Measurements from ENCODE around the gene EDRF1.

EDRF1 gene

GRCh38 chr10:125727436-125727835 lies 7.9 kb downstream of the EDRF1 start:
- Histone ChIP-seq H3K27ac (ENCODE audit: low read depth in 2 of 2, low read length in 2 of 2) (no peak overlapping the region), H3K9ac (ENCODE audit: low read depth in 1 of 2, low read length in 2 of 2) (no peak overlapping the region), H3K9me3 (ENCODE audit: control insufficient read depth in 2 of 2, low read length in 2 of 2) (no peaks in the 10 kb centered on the region), H3K4me1 (ENCODE audit: control insufficient read depth in 2 of 2, insufficient read depth in 2 of 2, low read length in 2 of 2) (peaks cover 0 to 14% of the 10 kb centered on the region in 2 donors), H3K27me3 (ENCODE audit: control insufficient read depth in 2 of 2, insufficient read depth in 2 of 2, low read length in 2 of 2) (no peaks in the 10 kb centered on the region), H3K4me3 (ENCODE audit: low read length in 2 of 2) (no peak overlapping the region), H3K36me3 (ENCODE audit: control insufficient read depth in 2 of 2, insufficient read depth in 2 of 2, low read length in 2 of 2) (peaks cover 79 to 85% of the 10 kb centered on the region in 2 donors)

GRCh38 chr10:125734148-125734547 lies 14.6 kb downstream of the EDRF1 start:
- Histone ChIP-seq H3K4me3 (ENCODE audit: low read length in 2 of 2) (no peak overlapping the region), H3K27me3 (ENCODE audit: control insufficient read depth in 2 of 2, insufficient read depth in 2 of 2, low read length in 2 of 2) (no peaks in the 10 kb centered on the region), H3K27ac (ENCODE audit: low read depth in 2 of 2, low read length in 2 of 2) (no peak overlapping the region), H3K4me1 (ENCODE audit: control insufficient read depth in 2 of 2, insufficient read depth in 2 of 2, low read length in 2 of 2) (no peaks in the 10 kb centered on the region), H3K9ac (ENCODE audit: low read depth in 1 of 2, low read length in 2 of 2) (no peak overlapping the region), H3K36me3 (ENCODE audit: control insufficient read depth in 2 of 2, insufficient read depth in 2 of 2, low read length in 2 of 2) (peaks cover 84 to 90% of the 10 kb centered on the region in 2 donors), H3K9me3 (ENCODE audit: control insufficient read depth in 2 of 2, low read length in 2 of 2) (no peaks in the 10 kb centered on the region)

DNA sequence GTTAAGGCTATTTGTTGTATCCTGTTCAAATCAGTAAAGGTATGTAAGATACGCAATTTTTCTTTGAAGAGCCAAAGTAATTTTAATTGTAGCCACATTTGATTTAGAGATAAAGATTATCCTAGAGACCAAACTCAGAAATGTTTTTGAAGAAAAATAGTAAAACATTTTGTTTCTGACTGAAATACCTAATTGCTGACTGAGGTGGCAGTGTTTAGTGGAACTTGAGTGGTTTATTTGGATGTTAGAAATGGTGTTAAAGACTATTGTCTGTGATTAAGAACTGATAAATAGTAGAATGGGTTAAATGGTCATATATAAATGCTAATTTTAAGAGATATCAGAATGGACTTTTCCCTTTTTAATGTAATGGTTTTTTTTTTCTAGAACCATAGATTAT lies 15.3 kb downstream of the EDRF1 start:
- no peaks in the 10 kb centered on the region for H3K9me3 ChIP-seq (ENCODE audit: control insufficient read depth in 2 of 2, low read length in 2 of 2)
- no peak overlapping the region for H3K27ac ChIP-seq (ENCODE audit: low read depth in 2 of 2, low read length in 2 of 2)
- H3K4me3 ChIP-seq (ENCODE audit: low read length in 2 of 2): no peak overlapping the region
- H3K27me3 ChIP-seq (ENCODE audit: control insufficient read depth in 2 of 2, insufficient read depth in 2 of 2, low read length in 2 of 2): no peaks in the 10 kb centered on the region
- H3K9ac ChIP-seq (ENCODE audit: low read depth in 1 of 2, low read length in 2 of 2): no peak overlapping the region
- H3K4me1 ChIP-seq (ENCODE audit: control insufficient read depth in 2 of 2, insufficient read depth in 2 of 2, low read length in 2 of 2): no peaks in the 10 kb centered on the region
- peaks cover 84 to 90% of the 10 kb centered on the region in 2 donors for H3K36me3 ChIP-seq (ENCODE audit: control insufficient read depth in 2 of 2, insufficient read depth in 2 of 2, low read length in 2 of 2)

- Histone ChIP-seq H3K4me1 (ENCODE audit: control insufficient read depth in 2 of 2, insufficient read depth in 2 of 2, low read length in 2 of 2) (no peaks in the 10 kb centered on the region), H3K27me3 (ENCODE audit: control insufficient read depth in 2 of 2, insufficient read depth in 2 of 2, low read length in 2 of 2) (no peaks in the 10 kb centered on the region), H3K9ac (ENCODE audit: low read depth in 1 of 2, low read length in 2 of 2) (no peak overlapping the region), H3K9me3 (ENCODE audit: control insufficient read depth in 2 of 2, low read length in 2 of 2) (no peaks in the 10 kb centered on the region), H3K4me3 (ENCODE audit: low read length in 2 of 2) (no peak overlapping the region), H3K36me3 (ENCODE audit: control insufficient read depth in 2 of 2, insufficient read depth in 2 of 2, low read length in 2 of 2) (peaks cover 83 to 87% of the 10 kb centered on the region in 2 donors), H3K27ac (ENCODE audit: low read depth in 2 of 2, low read length in 2 of 2) (no peak overlapping the region)
Measured at GRCh38 chr10:125738206-125738605, 18.7 kb downstream of the EDRF1 start.

GRCh38 chr10:125739994-125740679 lies 20.6 kb downstream of the EDRF1 start:
- H3K4me1 ChIP-seq (ENCODE audit: control insufficient read depth in 2 of 2, insufficient read depth in 2 of 2, low read length in 2 of 2): no peaks in the 10 kb centered on the region
- H3K9me3 ChIP-seq (ENCODE audit: control insufficient read depth in 2 of 2, low read length in 2 of 2): no peaks in the 10 kb centered on the region
- H3K36me3 ChIP-seq (ENCODE audit: control insufficient read depth in 2 of 2, insufficient read depth in 2 of 2, low read length in 2 of 2): peaks cover 84 to 91% of the 10 kb centered on the region in 2 donors
- H3K4me3 ChIP-seq (ENCODE audit: low read length in 2 of 2): no peak overlapping the region
- H3K27me3 ChIP-seq (ENCODE audit: control insufficient read depth in 2 of 2, insufficient read depth in 2 of 2, low read length in 2 of 2): no peaks in the 10 kb centered on the region
- no peak overlapping the region for H3K9ac ChIP-seq (ENCODE audit: low read depth in 1 of 2, low read length in 2 of 2)
- H3K27ac ChIP-seq (ENCODE audit: low read depth in 2 of 2, low read length in 2 of 2): no peak overlapping the region

- no peaks in the 10 kb centered on the region for H3K27me3 ChIP-seq (ENCODE audit: control insufficient read depth in 2 of 2, insufficient read depth in 2 of 2, low read length in 2 of 2)
- H3K27ac ChIP-seq (ENCODE audit: low read depth in 2 of 2, low read length in 2 of 2): no peak overlapping the region
- no peaks in the 10 kb centered on the region for H3K4me1 ChIP-seq (ENCODE audit: control insufficient read depth in 2 of 2, insufficient read depth in 2 of 2, low read length in 2 of 2)
- no peak overlapping the region for H3K4me3 ChIP-seq (ENCODE audit: low read length in 2 of 2)
- H3K9me3 ChIP-seq (ENCODE audit: control insufficient read depth in 2 of 2, low read length in 2 of 2): no peaks in the 10 kb centered on the region
- peaks cover 76 to 81% of the 10 kb centered on the region in 2 donors for H3K36me3 ChIP-seq (ENCODE audit: control insufficient read depth in 2 of 2, insufficient read depth in 2 of 2, low read length in 2 of 2)
- H3K9ac ChIP-seq (ENCODE audit: low read depth in 1 of 2, low read length in 2 of 2): no peak overlapping the region
Measured at GRCh38 chr10:125742465-125742864, 23.0 kb downstream of the EDRF1 start.

GRCh38 chr10:125744909-125745308 lies 25.4 kb downstream of the EDRF1 start:
- peaks cover 72 to 77% of the 10 kb centered on the region in 2 donors for H3K36me3 ChIP-seq (ENCODE audit: control insufficient read depth in 2 of 2, insufficient read depth in 2 of 2, low read length in 2 of 2)
- H3K4me3 ChIP-seq (ENCODE audit: low read length in 2 of 2): no peak overlapping the region
- no peaks in the 10 kb centered on the region for H3K9me3 ChIP-seq (ENCODE audit: control insufficient read depth in 2 of 2, low read length in 2 of 2)
- no peaks in the 10 kb centered on the region for H3K27me3 ChIP-seq (ENCODE audit: control insufficient read depth in 2 of 2, insufficient read depth in 2 of 2, low read length in 2 of 2)
- H3K27ac ChIP-seq (ENCODE audit: low read depth in 2 of 2, low read length in 2 of 2): no peak overlapping the region
- no peaks in the 10 kb centered on the region for H3K4me1 ChIP-seq (ENCODE audit: control insufficient read depth in 2 of 2, insufficient read depth in 2 of 2, low read length in 2 of 2)
- no peak overlapping the region for H3K9ac ChIP-seq (ENCODE audit: low read depth in 1 of 2, low read length in 2 of 2)

DNA sequence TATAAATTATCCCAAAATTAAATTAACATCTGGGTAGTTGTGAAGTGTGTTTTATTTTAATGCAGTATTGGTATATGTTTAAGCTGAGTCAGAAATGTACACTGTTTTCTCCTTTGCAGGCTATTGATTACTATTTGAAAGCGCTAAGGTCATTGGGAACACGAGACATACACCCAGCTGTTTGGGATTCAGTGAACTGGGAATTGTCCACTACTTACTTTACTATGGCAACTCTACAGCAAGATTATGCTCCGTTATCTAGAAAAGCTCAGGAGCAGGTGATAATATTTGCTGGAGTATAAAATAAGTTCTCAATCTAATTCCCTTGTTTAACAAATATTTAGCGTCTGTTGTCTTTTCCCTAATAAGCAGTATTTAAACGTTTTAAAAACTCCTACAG lies 27.9 kb downstream of the EDRF1 start:
- Histone ChIP-seq H3K4me3 (ENCODE audit: low read length in 2 of 2) (no peak overlapping the region), H3K9ac (ENCODE audit: low read depth in 1 of 2, low read length in 2 of 2) (no peak overlapping the region), H3K4me1 (ENCODE audit: control insufficient read depth in 2 of 2, insufficient read depth in 2 of 2, low read length in 2 of 2) (no peaks in the 10 kb centered on the region), H3K9me3 (ENCODE audit: control insufficient read depth in 2 of 2, low read length in 2 of 2) (no peaks in the 10 kb centered on the region), H3K36me3 (ENCODE audit: control insufficient read depth in 2 of 2, insufficient read depth in 2 of 2, low read length in 2 of 2) (peaks cover 65 to 68% of the 10 kb centered on the region in 2 donors), H3K27me3 (ENCODE audit: control insufficient read depth in 2 of 2, insufficient read depth in 2 of 2, low read length in 2 of 2) (no peaks in the 10 kb centered on the region), H3K27ac (ENCODE audit: low read depth in 2 of 2, low read length in 2 of 2) (no peak overlapping the region)

- H3K36me3 ChIP-seq (ENCODE audit: control insufficient read depth in 2 of 2, insufficient read depth in 2 of 2, low read length in 2 of 2): peaks cover 47 to 54% of the 10 kb centered on the region in 2 donors
- no peak overlapping the region for H3K9ac ChIP-seq (ENCODE audit: low read depth in 1 of 2, low read length in 2 of 2)
- no peaks in the 10 kb centered on the region for H3K9me3 ChIP-seq (ENCODE audit: control insufficient read depth in 2 of 2, low read length in 2 of 2)
- H3K4me1 ChIP-seq (ENCODE audit: control insufficient read depth in 2 of 2, insufficient read depth in 2 of 2, low read length in 2 of 2): no peaks in the 10 kb centered on the region
- H3K4me3 ChIP-seq (ENCODE audit: low read length in 2 of 2): no peak overlapping the region
- no peak overlapping the region for H3K27ac ChIP-seq (ENCODE audit: low read depth in 2 of 2, low read length in 2 of 2)
- no peaks in the 10 kb centered on the region for H3K27me3 ChIP-seq (ENCODE audit: control insufficient read depth in 2 of 2, insufficient read depth in 2 of 2, low read length in 2 of 2)
Measured at GRCh38 chr10:125756196-125756595, 36.7 kb downstream of the EDRF1 start.

DNA sequence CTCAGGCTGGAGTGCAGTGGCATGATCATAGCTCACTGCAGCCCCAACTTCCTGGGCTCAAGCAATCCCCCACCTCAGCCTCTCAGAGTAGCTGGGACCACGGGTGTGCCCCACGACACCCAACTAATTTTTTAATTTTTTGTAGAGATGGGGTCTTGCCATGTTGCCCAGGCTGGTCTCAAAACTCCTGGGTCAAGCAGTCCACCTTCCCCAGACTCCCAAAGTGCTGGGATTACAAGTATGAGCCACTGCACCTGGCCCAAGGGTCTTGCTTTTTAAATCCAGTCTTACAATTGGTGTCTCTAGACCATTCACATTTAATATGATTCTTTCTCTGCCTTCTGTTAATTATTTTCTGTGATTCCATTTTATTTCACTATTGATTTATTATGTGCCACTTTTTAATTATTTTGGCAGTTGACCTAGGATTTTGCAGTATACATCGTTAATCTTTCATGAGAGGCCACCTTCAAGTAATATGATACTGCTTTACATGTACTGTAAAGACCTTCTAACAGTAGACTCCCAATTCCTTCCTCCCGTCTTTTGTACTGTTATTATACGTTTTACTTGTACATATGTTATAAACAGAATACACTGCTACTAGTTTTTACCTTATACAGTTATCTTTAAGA lies 37.5 kb downstream of the EDRF1 start:
- Histone ChIP-seq H3K27ac (ENCODE audit: low read depth in 2 of 2, low read length in 2 of 2) (no peak overlapping the region), H3K9me3 (ENCODE audit: control insufficient read depth in 2 of 2, low read length in 2 of 2) (no peaks in the 10 kb centered on the region), H3K4me3 (ENCODE audit: low read length in 2 of 2) (no peak overlapping the region), H3K27me3 (ENCODE audit: control insufficient read depth in 2 of 2, insufficient read depth in 2 of 2, low read length in 2 of 2) (no peaks in the 10 kb centered on the region), H3K4me1 (ENCODE audit: control insufficient read depth in 2 of 2, insufficient read depth in 2 of 2, low read length in 2 of 2) (no peaks in the 10 kb centered on the region), H3K36me3 (ENCODE audit: control insufficient read depth in 2 of 2, insufficient read depth in 2 of 2, low read length in 2 of 2) (peaks cover 45 to 53% of the 10 kb centered on the region in 2 donors), H3K9ac (ENCODE audit: low read depth in 1 of 2, low read length in 2 of 2) (no peak overlapping the region)

All from mucosa of rectum (tissue), 2 donors.